Measurements from ENCODE around the gene PRLR.
"Not testable (repeated sequence)": the region's sequence is repeated elsewhere in the genome, so short reads cannot be mapped to it uniquely, and the experiment has no call there.

Gene PRLR

GRCh38 chr5:35230038-35230611 is at the start of gene PRLR:
PRLR (minus strand) TSS chr5:35230487; CDS start chr5:35089620, 140,867 bp downstream.
- no peak for DNase-seq

GRCh38 chr5:35274839-35275509 is 44.7 kb upstream of the PRLR start:
- DNase-seq: no peak

- DNase-seq: no peak
These were observed 38.7 kb upstream of the PRLR start for GRCh38 chr5:35269006-35269405.

GRCh38 chr5:35266276-35266675 is 36.0 kb upstream of the PRLR start:
- no peak for DNase-seq

GRCh38 chr5:35264509-35264908 is 34.2 kb upstream of the PRLR start:
- DNase-seq: no peak

- DNase-seq: no peak
These were observed 33.1 kb upstream of the PRLR start for GRCh38 chr5:35263266-35263877.

GRCh38 chr5:35253582-35253981 is 23.3 kb upstream of the PRLR start:
- no peak for DNase-seq

- no peak for DNase-seq
These were observed 22.7 kb upstream of the PRLR start for GRCh38 chr5:35252963-35253362.

- no peak for DNase-seq
These were observed 18.8 kb upstream of the PRLR start for GRCh38 chr5:35248843-35249780.

- DNase-seq: no peak
These were observed 17.4 kb upstream of the PRLR start for GRCh38 chr5:35247648-35248034.

GRCh38 chr5:35246900-35247647 is 16.8 kb upstream of the PRLR start:
- no peak for DNase-seq

GRCh38 chr5:35246411-35246810 is 16.1 kb upstream of the PRLR start:
- no peak for DNase-seq

- not testable (repeated sequence) for DNase-seq
These were observed 15.1 kb upstream of the PRLR start for GRCh38 chr5:35245371-35245770.

GRCh38 chr5:35244171-35244570 is 13.9 kb upstream of the PRLR start:
- no peak for DNase-seq

GRCh38 chr5:35242702-35243258 is 12.5 kb upstream of the PRLR start:
- no peak for DNase-seq

GRCh38 chr5:35240892-35241291 is 10.6 kb upstream of the PRLR start:
- DNase-seq: no peak

GRCh38 chr5:35239911-35240610 is 9.8 kb upstream of the PRLR start:
- no peak for DNase-seq

GRCh38 chr5:35239476-35239875 is 9.2 kb upstream of the PRLR start:
- no peak for DNase-seq

GRCh38 chr5:35237580-35238376 is 7.5 kb upstream of the PRLR start:
- DNase-seq: no peak

- no peak for DNase-seq
These were observed 6.5 kb upstream of the PRLR start for GRCh38 chr5:35236770-35237169.

- no peak for DNase-seq
These were observed 3.3 kb upstream of the PRLR start for GRCh38 chr5:35233601-35234000.

Data from stimulated activated naive CD4-positive, alpha-beta T cell treated with Interleukin-2 at 50 U/mL for 16 hours (primary cell).